ENCODE measurements around the gene ST3GAL2. TPM values are rescaled to one million over a fixed set of nuclear protein-coding genes. Genes with fewer than 3 reads are reported as not detected.

The ST3GAL2 gene, protein sequence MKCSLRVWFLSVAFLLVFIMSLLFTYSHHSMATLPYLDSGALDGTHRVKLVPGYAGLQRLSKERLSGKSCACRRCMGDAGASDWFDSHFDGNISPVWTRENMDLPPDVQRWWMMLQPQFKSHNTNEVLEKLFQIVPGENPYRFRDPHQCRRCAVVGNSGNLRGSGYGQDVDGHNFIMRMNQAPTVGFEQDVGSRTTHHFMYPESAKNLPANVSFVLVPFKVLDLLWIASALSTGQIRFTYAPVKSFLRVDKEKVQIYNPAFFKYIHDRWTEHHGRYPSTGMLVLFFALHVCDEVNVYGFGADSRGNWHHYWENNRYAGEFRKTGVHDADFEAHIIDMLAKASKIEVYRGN
- total RNA-seq: 10 to 100 TPM in 1 of 4 donors, 1 to 10 TPM in 3; 7.0 to 12.9 (median 9.5) TPM

DNA sequence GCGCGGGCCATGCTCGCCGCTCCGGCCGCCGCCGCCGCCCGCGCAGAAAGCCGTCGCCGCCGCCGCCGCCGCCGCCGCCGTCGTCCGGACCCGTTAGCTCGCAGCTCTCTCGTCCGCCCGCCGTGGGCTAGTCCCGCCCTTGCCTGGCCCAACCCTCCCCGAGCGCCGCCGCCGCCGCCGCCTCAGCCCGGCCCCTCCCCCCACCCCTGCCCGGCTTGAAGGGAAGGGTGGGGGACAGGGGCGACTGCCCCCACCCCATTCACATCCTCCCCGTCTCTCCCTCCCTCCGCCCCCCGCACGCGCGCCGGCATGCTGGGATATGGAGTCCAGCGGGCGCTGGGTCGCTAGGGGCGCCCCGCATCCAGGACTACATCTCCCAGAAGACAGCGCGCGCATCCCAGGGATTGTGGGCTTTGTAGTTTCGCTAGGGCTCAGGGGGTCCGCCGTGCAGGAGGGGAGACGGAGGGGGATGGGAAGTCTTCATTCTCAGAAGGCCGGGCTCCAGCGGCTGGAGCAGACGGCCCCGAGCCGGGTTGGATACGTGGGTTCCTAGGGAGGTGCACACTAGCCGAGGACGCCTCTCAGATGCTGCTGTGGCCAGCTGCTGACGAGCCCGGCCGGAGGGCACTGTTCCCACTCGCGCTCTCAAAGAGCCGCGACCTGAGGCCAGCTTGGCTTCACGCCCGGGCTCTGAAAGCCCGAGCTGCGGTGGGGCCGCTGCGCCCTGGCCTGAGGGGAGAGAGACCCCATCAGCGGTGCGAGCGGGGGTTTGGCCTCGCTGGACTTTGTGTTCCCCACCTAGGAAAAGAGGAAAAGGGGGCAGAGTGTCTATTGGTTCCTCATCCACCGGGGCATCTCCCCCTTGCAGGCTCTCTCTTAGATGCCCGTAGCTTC is at the start of gene ST3GAL2:
Gene ST3GAL2, minus strand, starts transcription at position 132 of the 894 bp plus-strand sequence. CDS start 40,570 bp downstream, outside the sequence.
- peak; percentile 90 to 98 for DNase-seq (ENCODE audit: low spot score in 2 of 2)
- WGBS, 2 donors: 2 to 4% methylated on average over 34 to 62 of the region's 86 CpGs
- no peak for TF ChIP-seq CTCF (IDR thresholded peaks at IDR 0.05)
- TF ChIP-seq POLR2A (IDR thresholded peaks at IDR 0.05): no peak
- intact Hi-C loops (cut with DNase I; ENCODE audit: low total_unique reads): no loop called here
- peak within 1 kb of the TSS; percentile 42 for H3K4me3 ChIP-seq (ENCODE audit: low read depth, poor library complexity, severe bottlenecking)

DNA sequence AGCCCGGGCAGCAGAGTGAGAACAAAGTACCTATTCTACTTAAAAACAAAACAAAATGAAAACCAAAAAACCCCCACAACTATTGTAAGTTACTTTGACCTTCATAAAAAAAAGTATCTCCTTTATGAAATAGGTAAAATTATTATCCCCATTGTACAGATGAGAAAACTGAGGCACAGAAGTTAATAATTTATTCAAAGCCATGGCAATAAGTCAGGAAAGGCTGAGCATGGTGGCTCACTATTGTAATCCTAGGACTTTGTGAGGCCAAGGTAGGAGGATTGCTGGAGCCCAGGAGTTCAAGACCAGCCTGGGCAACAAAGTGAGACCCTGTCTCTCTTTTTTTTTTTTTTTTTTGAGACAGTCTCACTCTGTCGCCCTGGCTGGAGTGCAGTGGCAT is 46.0 kb upstream of the ST3GAL2 start:
- TF ChIP-seq CTCF (IDR thresholded peaks at IDR 0.05): no peak
- no peak for TF ChIP-seq POLR2A (IDR thresholded peaks at IDR 0.05)
- WGBS, 2 donors: 94 to 95% methylated on average over 2 of the region's 2 CpGs
- intact Hi-C loops (cut with DNase I; ENCODE audit: low total_unique reads): no loop called here
- no peak for DNase-seq (ENCODE audit: low spot score in 2 of 2)
- H3K4me3 ChIP-seq (ENCODE audit: low read depth, poor library complexity, severe bottlenecking): no peak overlapping the region

DNA sequence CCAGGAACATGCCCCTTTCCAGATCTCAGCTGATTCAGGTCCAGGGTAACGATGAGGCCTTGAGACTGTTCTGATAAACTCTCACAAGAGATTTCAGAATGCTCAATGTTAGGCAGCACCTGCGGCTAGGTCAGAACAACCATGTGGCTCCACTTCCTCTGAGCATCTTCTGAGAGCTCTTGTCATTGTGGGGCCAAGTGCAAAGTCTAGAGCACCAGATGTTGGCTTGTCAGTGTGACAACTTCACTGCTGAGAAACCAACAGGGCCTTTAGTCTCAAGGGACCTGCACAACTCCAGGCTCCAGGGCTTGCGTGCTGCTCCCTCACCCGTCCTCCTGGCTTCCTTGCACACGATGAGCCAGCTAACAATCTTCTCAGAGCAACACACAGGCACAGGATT is 44.5 kb upstream of the ST3GAL2 start:
- intact Hi-C loops (cut with DNase I; ENCODE audit: low total_unique reads): no loop called here
- DNase-seq (ENCODE audit: low spot score in 2 of 2): no peak
- TF ChIP-seq CTCF (IDR thresholded peaks at IDR 0.05) (no peak), POLR2A (IDR thresholded peaks at IDR 0.05) (no peak)
- 81 to 91% methylated on average over 5 of the region's 5 CpGs for WGBS, 2 donors
- H3K4me3 ChIP-seq (ENCODE audit: low read depth, poor library complexity, severe bottlenecking): no peak overlapping the region

DNA sequence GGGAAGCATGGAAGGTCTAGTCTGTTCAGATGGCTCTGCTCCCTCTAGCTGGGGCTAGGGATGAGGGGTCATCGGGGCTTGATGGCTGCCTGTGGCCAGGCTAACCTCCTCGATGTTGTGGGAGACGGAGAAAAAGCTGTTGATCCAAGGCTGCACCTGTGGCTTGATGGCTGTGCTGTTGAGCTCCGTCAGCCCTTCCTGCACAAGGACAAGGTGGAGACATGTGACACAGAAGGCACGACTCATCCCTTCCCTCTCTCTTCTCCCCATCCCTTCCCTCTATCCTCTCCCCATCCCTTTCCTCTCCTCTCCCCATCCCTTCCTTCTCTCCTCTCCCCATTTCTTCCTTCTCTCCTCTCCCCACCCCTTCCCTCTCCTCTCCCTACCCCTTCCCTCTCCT is 43.7 kb upstream of the ST3GAL2 start:
- no peak overlapping the region for H3K4me3 ChIP-seq (ENCODE audit: low read depth, poor library complexity, severe bottlenecking)
- DNase-seq (ENCODE audit: low spot score in 2 of 2): no peak
- TF ChIP-seq CTCF (IDR thresholded peaks at IDR 0.05): no peak
- TF ChIP-seq POLR2A (IDR thresholded peaks at IDR 0.05): no peak
- WGBS, 2 donors: 73 to 81% methylated on average over 5 of the region's 5 CpGs
- intact Hi-C loops (cut with DNase I; ENCODE audit: low total_unique reads): no loop called here

GRCh38 chr16:70481929-70482536 is 43.1 kb upstream of the ST3GAL2 start:
- intact Hi-C loops (cut with DNase I; ENCODE audit: low total_unique reads): no loop called here
- TF ChIP-seq CTCF (IDR thresholded peaks at IDR 0.05) (no peak), POLR2A (IDR thresholded peaks at IDR 0.05) (no peak)
- 72 to 79% methylated on average over 7 of the region's 7 CpGs for WGBS, 2 donors
- DNase-seq (ENCODE audit: low spot score in 2 of 2): no peak
- no peak overlapping the region for H3K4me3 ChIP-seq (ENCODE audit: low read depth, poor library complexity, severe bottlenecking)
